HG03066 (cell line): ENCODE results near the gene RPL22.

Source experiments
- ATAC-seq: cut with Tn5 transposase; IDR thresholded peaks from one replicate; pipeline ENCODE4 v1.9.1; 2021; ENCODE audit warnings: low read depth; ENCODE audit not compliant: unreplicated experiment

RPL22 gene

DNA sequence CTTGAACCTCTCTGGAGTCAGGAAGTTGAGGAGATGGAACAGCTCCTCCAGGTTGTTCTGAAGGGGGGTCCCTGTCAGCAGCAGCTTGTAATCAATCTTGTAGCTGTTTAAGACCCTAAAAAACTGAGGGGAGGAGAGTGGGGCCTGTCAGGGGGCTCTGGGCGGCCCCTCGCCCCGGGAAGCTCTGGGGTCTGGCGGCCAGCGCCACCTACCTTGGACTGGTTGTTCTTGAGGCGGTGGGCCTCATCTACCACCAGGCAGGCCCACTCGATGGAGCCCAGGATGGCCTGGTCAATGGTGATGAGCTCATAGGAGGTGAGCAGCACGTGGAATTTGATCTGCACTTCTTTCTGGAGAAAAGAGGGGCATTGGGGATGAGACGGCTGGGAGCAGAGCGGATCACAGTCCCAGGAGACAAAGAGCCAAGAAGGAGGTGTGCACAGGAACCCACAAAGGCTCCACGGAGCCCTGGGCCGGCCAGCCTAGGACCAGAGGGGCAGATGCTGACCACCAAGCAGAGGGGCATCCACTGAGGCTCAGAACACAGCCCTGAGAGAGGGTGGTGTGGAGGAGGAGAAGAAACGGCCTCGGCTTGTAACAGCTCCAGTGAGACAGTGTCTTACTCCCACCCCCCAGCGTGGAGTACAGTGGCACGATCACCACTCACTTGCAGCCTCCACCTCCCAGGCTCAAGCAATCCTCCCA lies 62.7 kb downstream of the RPL22 start:
- ATAC-seq, result no peak
